Subcutaneous abdominal adipose tissue (tissue), 5 donors: Measurements from ENCODE around the gene RFX5.

Experiments
- H3K27ac ChIP-seq: one replicate; pipeline ENCODE4 v1.7.0; 2013; ENCODE audit warnings: low read depth, mild to moderate bottlenecking, inconsistent platforms, low read length, moderate library complexity
- H3K27me3 ChIP-seq, 5 donors: one replicate each; pipeline ENCODE4 v1.7.0; 2013; ENCODE audit warnings: low read length in 5 of 5, inconsistent platforms in 1 of 5; ENCODE audit not compliant: control insufficient read depth in 5 of 5, insufficient read depth in 4 of 5
- H3K36me3 ChIP-seq, 5 donors: one replicate each; pipeline ENCODE4 v1.7.0; 2013; ENCODE audit warnings: low read length in 5 of 5; ENCODE audit not compliant: control insufficient read depth in 5 of 5, insufficient read depth in 5 of 5
- H3K4me1 ChIP-seq, 5 donors: one replicate each; pipeline ENCODE4 v1.7.0; 2013; ENCODE audit warnings: low read length in 5 of 5, mild to moderate bottlenecking in 3 of 5, moderate library complexity in 1 of 5; ENCODE audit not compliant: control insufficient read depth in 5 of 5, insufficient read depth in 5 of 5
- H3K4me3 ChIP-seq, 5 donors: one replicate each; pipeline ENCODE4 v1.7.0; 2013; ENCODE audit warnings: low read length in 5 of 5, low read depth in 1 of 5
- H3K9ac ChIP-seq, 5 donors: one replicate each; pipeline ENCODE4 v1.7.0; 2013; ENCODE audit warnings: low read length in 5 of 5, mild to moderate bottlenecking in 4 of 5, moderate library complexity in 3 of 5
- H3K9me3 ChIP-seq, 5 donors: one replicate each; pipeline ENCODE4 v1.7.0; 2013; ENCODE audit warnings: low read length in 5 of 5; ENCODE audit not compliant: control insufficient read depth in 5 of 5
- donor health status: healthy.
- donor health status: healthy.
- donor health status: healthy.
- donor health status: healthy.
- donor health status: healthy.

RFX5 gene

DNA sequence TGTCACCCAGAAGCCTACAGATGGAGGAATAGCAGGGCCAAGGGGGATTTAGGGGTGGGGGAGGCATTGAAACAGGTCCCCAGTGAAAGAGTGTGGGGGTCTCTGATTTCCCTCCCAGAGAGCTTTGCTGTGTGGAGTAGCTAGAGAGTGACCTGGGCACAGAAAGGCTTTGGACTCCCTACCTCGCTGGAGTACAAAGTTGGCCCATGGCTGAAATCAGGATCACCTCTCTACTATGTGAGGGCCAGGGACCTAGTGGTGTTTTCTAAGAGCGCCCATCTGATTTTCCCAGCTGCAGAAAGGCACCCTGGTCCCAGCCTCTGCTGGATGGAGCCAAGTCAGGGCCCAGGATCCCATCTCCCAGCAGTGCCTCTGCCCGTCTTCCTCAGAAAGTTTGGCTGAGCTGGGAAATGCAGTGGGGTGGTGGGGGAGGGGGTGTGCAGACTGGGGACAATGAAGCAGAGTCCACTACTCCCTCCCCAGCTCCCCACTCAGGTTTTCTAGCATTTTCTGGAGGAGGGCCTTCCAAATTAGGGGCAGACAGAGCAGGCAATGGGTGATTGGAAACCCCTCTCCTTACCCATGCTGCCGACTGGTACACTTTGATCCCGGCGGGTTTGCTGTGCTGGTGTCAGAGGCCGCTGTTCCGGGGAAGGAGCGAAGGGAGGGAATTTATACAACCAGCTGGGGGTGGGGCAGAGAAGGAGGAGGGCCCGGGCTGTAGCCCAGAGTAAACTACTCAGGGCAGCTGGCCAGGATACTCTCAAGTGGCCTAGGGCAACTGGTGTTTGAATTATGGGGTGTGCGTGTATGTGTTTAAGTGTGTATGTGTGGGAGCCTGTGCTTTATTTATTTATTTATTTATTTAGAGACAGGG, 25.2 kb upstream of the RFX5 start, which contains the start of gene SELENBP1:
SELENBP1 (minus strand) TSS at position 648 of the 877 bp plus-strand sequence; CDS start at position 584, 64 bp downstream.
- Histone ChIP-seq H3K9me3 (no peaks in the 10 kb centered on the region), H3K4me3 (peak within 1 kb of the TSS; percentile 66 to 85 (median 80)), H3K27ac (peak within 1 kb of the TSS; percentile 97), H3K27me3 (no peaks in the 10 kb centered on the region), H3K36me3 (peaks cover 0 to 17% (median 6%) of the 10 kb centered on the region in 5 donors), H3K4me1 (peaks cover 8 to 65% (median 57%) of the 10 kb centered on the region in 5 donors), H3K9ac (peak within 1 kb of the TSS; percentile 40 to 84 (median 75))

DNA sequence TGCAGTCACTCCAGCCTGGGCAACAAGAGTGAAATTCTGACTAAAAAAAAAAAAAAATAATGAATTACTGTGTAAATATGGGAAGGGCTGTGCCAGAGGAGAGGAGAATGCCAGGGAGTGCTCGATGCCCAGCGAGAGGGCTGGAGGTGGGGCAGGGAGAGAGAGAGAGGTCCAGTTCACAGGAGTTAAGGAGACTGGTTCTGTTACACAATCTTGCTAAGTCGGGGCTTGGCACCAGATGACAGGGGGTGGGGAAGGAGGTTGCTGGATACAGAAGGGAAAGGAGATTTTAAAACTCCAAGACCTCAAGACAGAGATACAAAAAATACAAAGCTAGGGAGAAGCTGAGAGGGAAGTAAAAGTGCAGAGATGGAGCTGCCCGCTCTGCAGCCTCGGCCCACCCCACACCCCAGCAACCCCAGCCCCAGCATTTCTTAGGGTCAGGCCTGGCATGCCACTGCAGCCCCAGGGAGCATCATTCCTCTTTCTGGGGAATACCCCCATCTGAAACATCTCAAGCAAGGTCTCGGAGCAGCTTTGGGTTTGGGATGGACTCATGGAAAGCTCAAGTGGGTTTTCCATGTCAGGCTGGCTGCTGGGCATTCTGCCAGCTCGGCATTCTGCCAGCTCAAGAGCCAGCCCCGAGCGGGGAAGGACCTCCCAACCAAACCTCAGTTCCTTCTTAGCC, 24.5 kb upstream of the RFX5 start:
- H3K27ac ChIP-seq: peak overlapping the region; percentile 97
- H3K36me3 ChIP-seq: peaks cover 0 to 21% (median 10%) of the 10 kb centered on the region in 5 donors
- peak overlapping the region; percentile 40 to 84 (median 75) for H3K9ac ChIP-seq
- H3K9me3 ChIP-seq: no peaks in the 10 kb centered on the region
- H3K4me1 ChIP-seq: peaks cover 8 to 71% (median 62%) of the 10 kb centered on the region in 5 donors
- peak overlapping the region; percentile 66 to 85 (median 80) for H3K4me3 ChIP-seq
- no peaks in the 10 kb centered on the region for H3K27me3 ChIP-seq

DNA sequence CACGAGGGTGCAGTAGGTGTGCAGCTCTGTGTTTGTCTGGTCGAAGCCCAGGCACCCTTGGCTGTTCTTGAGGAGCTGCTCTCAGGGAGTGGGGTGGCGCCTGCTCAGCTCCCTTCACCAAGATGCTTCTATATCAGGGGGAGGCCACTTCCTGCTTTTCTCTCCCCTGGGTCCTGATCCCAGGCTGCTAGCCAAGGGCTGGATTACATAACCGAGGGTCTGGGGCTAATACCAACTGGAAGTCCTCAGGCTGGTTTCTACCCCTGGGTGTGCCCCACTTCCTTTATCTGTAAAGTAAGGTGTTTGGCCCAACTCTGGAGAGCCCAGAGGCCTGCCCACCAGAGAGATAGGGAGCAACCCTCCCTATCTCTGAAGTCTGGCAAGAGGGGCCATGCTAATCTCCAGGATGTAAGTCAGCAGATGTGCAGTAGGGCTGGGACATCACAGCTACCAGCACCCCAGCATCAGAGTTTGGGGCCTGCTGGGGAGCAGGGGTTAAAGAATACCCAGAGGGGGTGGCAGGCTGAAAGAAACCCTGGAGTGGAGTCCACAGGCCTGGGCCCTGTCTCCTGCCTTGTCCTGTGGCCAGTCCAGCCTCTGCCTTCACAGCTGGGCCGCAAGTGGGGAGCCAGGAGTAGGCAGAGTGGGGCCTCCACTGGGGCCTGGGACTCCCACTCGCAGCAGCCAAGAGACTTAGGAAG, 23.3 kb upstream of the RFX5 start:
- Histone ChIP-seq H3K27ac (peak overlapping the region; percentile 97), H3K4me1 (peaks cover 8 to 73% (median 62%) of the 10 kb centered on the region in 5 donors), H3K4me3 (peak overlapping the region; percentile 18 to 83 (median 42)), H3K9me3 (no peaks in the 10 kb centered on the region), H3K9ac (peak overlapping the region; percentile 7 to 74 (median 21)), H3K27me3 (no peaks in the 10 kb centered on the region), H3K36me3 (peaks cover 0 to 32% (median 22%) of the 10 kb centered on the region in 5 donors)

DNA sequence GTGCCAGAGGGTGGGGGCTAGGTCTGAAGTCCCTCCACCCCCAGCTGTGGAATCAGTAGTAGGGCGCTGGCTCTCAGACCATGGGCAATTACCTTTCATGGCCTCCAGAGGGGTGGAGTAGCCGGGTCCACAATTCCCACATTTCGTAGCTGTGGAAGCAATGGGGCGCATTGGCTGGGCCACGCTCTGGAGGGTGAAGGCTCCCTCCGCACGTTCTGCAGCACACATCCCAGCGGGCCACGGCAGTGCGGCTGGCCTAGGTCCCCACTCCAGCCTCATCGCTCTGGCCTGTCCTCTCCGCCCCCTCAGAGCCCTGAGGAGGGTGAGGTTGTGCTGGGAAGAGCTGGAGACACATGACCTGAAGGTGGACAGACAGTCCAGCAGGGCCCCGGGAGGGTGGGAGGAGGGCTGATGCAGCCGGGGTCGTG, 22.6 kb upstream of the RFX5 start:
- H3K36me3 ChIP-seq: peaks cover 0 to 39% (median 29%) of the 10 kb centered on the region in 5 donors
- H3K4me1 ChIP-seq: peaks cover 8 to 73% (median 62%) of the 10 kb centered on the region in 5 donors
- H3K27ac ChIP-seq: peak overlapping the region; percentile 97
- H3K9ac ChIP-seq: peak overlapping the region in 2 of 5 donors; percentile 12 to 74
- no peaks in the 10 kb centered on the region for H3K27me3 ChIP-seq
- peak overlapping the region; percentile 5 to 83 (median 28) for H3K4me3 ChIP-seq
- H3K9me3 ChIP-seq: no peaks in the 10 kb centered on the region

DNA sequence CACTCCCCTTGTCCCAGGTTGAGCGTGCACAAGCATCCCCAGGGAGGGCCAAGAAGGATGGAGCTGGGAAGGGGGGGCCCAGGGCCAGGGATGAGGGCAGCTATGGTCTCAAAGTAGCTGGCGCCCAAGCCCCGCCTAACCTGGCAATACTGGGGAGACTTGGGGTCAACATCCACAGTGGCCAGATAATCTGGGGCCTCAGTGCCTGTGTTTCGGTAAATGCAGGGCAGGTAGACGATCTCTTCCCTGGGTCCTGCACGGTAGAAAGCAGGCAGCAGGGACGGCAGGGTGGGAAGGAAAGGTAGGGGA, 22.2 kb upstream of the RFX5 start:
- Histone ChIP-seq H3K4me3 (peak overlapping the region in 4 of 5 donors; percentile 5 to 83 (median 24)), H3K27me3 (no peaks in the 10 kb centered on the region), H3K36me3 (peaks cover 0 to 43% (median 33%) of the 10 kb centered on the region in 5 donors), H3K27ac (peak overlapping the region; percentile 97), H3K4me1 (peaks cover 8 to 76% (median 65%) of the 10 kb centered on the region in 5 donors), H3K9me3 (no peaks in the 10 kb centered on the region), H3K9ac (peak overlapping the region in 2 of 5 donors; percentile 12 to 74)

DNA sequence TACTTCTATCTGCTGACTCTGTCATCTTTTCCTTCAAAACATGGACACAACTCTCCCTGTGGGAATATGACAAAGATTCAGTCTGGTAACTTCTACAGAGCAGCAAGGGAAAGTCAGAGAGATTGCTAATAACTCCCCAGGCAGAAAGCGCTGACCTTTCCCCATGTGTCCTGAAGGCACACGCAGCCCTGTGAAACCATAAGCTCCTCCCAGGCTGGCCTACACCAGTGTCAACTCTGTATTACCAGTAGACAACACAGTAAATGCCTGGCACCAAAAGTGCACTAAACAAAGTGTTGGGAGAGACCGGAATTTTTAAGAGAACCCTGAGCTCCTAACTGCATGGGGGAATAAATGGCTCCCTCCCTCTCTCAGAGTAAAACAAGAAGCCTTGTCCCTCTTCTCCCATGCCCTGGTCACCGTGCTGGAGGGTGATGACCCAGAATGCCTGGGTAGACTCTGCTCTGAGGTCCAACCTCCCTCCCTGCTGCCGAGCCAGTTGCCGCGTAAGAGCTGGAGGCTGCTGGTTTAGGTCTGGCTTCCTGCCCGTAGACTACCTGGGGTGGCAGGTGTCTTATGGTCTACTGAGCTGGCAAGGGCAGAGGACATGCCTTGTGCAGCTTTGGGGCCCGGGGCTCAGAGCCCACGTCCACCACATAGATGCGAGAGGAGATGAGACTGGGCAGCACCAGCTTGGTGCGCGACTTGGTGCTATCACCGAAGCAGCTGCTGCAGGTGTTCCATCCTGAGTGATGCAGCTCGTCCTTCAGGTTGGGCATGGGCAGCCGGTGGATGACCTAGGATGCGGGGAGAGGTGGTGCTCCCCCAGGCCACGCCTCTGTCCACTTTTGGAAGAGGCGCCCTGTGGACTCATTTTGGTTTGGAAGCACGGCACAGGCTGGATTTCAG, 21.6 kb upstream of the RFX5 start:
- no peaks in the 10 kb centered on the region for H3K27me3 ChIP-seq
- H3K9me3 ChIP-seq: no peaks in the 10 kb centered on the region
- H3K27ac ChIP-seq: peak overlapping the region; percentile 97
- peak overlapping the region in 3 of 5 donors; percentile 12 to 45 (median 20) for H3K9ac ChIP-seq
- peaks cover 8 to 75% (median 65%) of the 10 kb centered on the region in 5 donors for H3K4me1 ChIP-seq
- H3K36me3 ChIP-seq: peaks cover 0 to 49% (median 35%) of the 10 kb centered on the region in 5 donors
- H3K4me3 ChIP-seq: peak overlapping the region in 3 of 5 donors; percentile 5 to 27 (median 25)

DNA sequence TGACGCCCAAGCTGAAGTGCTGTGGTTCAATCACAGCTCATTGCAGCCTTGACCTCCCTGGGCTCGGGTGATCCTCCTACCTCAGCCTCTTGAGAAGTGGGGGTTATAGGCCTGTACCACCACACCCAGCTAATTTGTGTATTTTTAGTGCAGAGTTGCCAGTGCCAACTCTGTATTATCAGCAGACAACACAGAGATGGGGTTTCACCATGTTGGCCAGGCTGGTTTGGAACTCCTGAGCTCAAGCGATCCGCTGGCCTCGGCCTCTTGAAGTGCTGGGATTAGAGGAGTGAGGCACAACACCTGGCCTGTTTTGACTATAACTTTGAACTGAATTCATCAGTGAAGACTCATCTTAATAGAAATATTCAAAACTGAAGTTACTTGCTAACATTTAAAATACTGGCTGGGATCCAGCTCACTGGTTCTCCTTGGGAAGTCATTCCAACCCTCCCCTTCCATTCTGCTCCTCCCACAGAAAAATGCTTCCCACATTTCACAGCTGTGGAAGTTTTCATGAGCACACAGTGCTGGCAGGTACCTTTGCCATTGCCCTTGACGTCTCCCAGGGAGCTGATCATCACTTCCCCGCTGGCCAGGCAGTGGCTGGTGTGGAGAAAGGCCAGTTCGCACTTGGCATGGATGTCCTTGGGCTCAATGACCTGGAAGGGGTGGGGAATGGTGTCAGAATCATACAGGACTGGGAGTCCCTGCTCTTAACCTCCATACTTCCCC, 20.8 kb upstream of the RFX5 start:
- H3K9ac ChIP-seq: peak overlapping the region in 3 of 5 donors; percentile 12 to 63 (median 20)
- H3K4me1 ChIP-seq: peaks cover 8 to 67% (median 61%) of the 10 kb centered on the region in 5 donors
- peaks cover 0 to 55% (median 35%) of the 10 kb centered on the region in 5 donors for H3K36me3 ChIP-seq

DNA sequence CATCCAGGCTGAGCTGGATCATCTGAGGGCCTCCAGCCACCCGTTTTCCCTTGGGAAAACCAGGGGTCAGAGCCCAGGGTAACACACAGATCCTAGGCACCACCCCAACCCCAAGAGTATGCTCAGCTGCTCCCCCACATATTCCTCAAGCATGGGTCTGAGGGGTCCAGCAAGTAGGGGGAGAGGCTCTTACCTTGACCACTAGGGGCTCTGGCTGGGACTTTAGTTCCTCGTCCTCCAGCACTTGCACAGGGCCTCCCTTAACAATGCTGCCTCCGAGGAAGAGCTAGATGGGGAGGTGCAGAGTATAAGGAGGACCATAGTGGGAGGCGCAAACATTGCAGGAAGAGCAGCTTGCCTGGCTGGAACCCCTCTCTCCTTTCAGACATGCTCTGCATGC, 17.9 kb upstream of the RFX5 start:
- H3K9me3 ChIP-seq: peaks cover 0 to 9% (median 0%) of the 10 kb centered on the region in 5 donors
- H3K27me3 ChIP-seq: no peaks in the 10 kb centered on the region
- H3K27ac ChIP-seq: no peak overlapping the region
- H3K4me1 ChIP-seq: peaks cover 8 to 39% (median 33%) of the 10 kb centered on the region in 5 donors
- peaks cover 0 to 68% (median 40%) of the 10 kb centered on the region in 5 donors for H3K36me3 ChIP-seq
- no peak overlapping the region for H3K4me3 ChIP-seq
- no peak overlapping the region for H3K9ac ChIP-seq

More for the DNA sequence above, 20.8 kb upstream of the RFX5 start:
- no peaks in the 10 kb centered on the region for H3K27me3 ChIP-seq
- H3K4me3 ChIP-seq: peak overlapping the region in 1 of 5 donors; percentile 24
- no peaks in the 10 kb centered on the region for H3K9me3 ChIP-seq
- H3K27ac ChIP-seq: peak overlapping the region; percentile 97
